COR-L47 (cell line): ENCODE measurements around the gene MRPL10.

ENCODE experiments used
- DNase-seq: peaks from one replicate; lab custom pipeline; 2025; lab: John Stamatoyannopoulos, UW

The MRPL10 gene

GRCh38 chr17:47831003-47831933 lies at the start of gene MRPL10, which contains the start of gene LRRC46:
Gene MRPL10, minus strand, starts transcription at chr17:47831541. Its CDS starts 30 bp downstream, at chr17:47831511.
Gene LRRC46, plus strand, starts transcription at chr17:47831670. Its CDS starts 320 bp downstream, at chr17:47831990.
- peak; percentile 92 for DNase-seq

GRCh38 chr17:47879776-47880454 lies 48.6 kb upstream of the MRPL10 start:
- no peak for DNase-seq

GRCh38 chr17:47879028-47879585 lies 47.8 kb upstream of the MRPL10 start:
- no peak for DNase-seq

GRCh38 chr17:47878203-47879027 lies 47.1 kb upstream of the MRPL10 start:
- no peak for DNase-seq

- DNase-seq, result no peak
These were observed 46.2 kb upstream of the MRPL10 start for GRCh38 chr17:47877368-47878034.

GRCh38 chr17:47875011-47875985 lies 44.0 kb upstream of the MRPL10 start:
- DNase-seq, result no peak

- DNase-seq, result no peak
These were observed 42.1 kb upstream of the MRPL10 start for GRCh38 chr17:47873200-47874090.

GRCh38 chr17:47872651-47873161 lies 41.4 kb upstream of the MRPL10 start:
- DNase-seq, result no peak

GRCh38 chr17:47872019-47872650 lies 40.8 kb upstream of the MRPL10 start:
- no peak for DNase-seq

GRCh38 chr17:47871048-47871447 lies 39.7 kb upstream of the MRPL10 start:
- no peak for DNase-seq

GRCh38 chr17:47870056-47870455 lies 38.7 kb upstream of the MRPL10 start:
- no peak for DNase-seq

- DNase-seq, result no peak
These were observed 37.8 kb upstream of the MRPL10 start for GRCh38 chr17:47869114-47869513.

GRCh38 chr17:47867813-47868533 lies 36.6 kb upstream of the MRPL10 start:
- no peak for DNase-seq

GRCh38 chr17:47866941-47867340 lies 35.6 kb upstream of the MRPL10 start:
- no peak for DNase-seq

- DNase-seq, result no peak
These were observed 33.5 kb upstream of the MRPL10 start for GRCh38 chr17:47864791-47865216.

- DNase-seq, result peak; percentile 70
These were observed 31.5 kb upstream of the MRPL10 start for GRCh38 chr17:47862621-47863440.

GRCh38 chr17:47860386-47860785 lies 29.0 kb upstream of the MRPL10 start:
- DNase-seq, result no peak
